Large intestine (tissue), 3 donors: Measurements from ENCODE around the gene DPM3. TPM values are rescaled to one million over a fixed set of nuclear protein-coding genes. Genes with fewer than 3 reads are reported as not detected.

ENCODE experiments used
- DNase-seq, 2 donors: peaks; one replicate each; pipeline versions ENCODE4 v3.0.0 to v3.0.0-alpha.2; 2013
- H3K27ac ChIP-seq: one replicate; pipeline ENCODE4 v1.5.1; 2013; ENCODE audit warnings: low read length
- H3K27me3 ChIP-seq: 2 replicates; pipeline ENCODE4 v1.6.1; 2013; ENCODE audit warnings: low read length; ENCODE audit not compliant: control insufficient read depth, insufficient read depth
- H3K36me3 ChIP-seq: 2 replicates; pipeline ENCODE4 v1.6.1; 2013; ENCODE audit warnings: low read length; ENCODE audit not compliant: control insufficient read depth, insufficient read depth
- H3K4me1 ChIP-seq: one replicate; pipeline ENCODE4 v1.6.1; 2013; ENCODE audit warnings: low read length; ENCODE audit not compliant: control insufficient read depth, insufficient read depth
- H3K4me3 ChIP-seq: one replicate; pipeline ENCODE4 v1.5.1; 2013; ENCODE audit warnings: low read length
- H3K9me3 ChIP-seq: one replicate; pipeline ENCODE4 v1.6.1; 2013; ENCODE audit warnings: mild to moderate bottlenecking, low read depth, low read length, moderate library complexity; ENCODE audit not compliant: control insufficient read depth
- WGBS: methylation state at CpG from one replicate; pipeline ENCODE4 v1.1.5; 2013; ENCODE audit warnings: low lambda C conversion rate; ENCODE audit not compliant: insufficient coverage; 5-methylcytosine and 5-hydroxymethylcytosine counted together
- polyA plus RNA-seq: library from polyadenylated mRNA; unstranded; fragments of 120-200 nt; gene quantifications from one replicate; pipeline ENCODE4 v1.2.1, GENCODE V29; 2013

Gene DPM3
- polyA plus RNA-seq, 1 donor, result 59.1 TPM

DNA sequence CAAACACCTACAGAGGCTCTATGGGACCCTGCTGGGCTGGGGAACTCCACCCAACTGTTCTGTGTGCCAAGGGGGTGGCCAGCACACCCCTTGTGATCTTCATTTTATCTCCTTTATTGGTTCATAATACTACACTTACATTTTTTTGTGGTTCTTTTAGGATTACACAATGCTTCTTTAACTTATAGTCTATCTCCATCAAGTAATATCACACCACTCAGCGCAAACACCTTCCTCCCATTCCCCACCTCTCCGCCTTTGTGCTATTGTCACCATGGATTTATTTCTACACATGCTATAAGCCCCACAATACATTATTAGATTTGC, 45.7 kb downstream of the DPM3 start:
- Histone ChIP-seq H3K4me1 (peaks cover 17% of the 10 kb centered on the region), H3K27me3 (no peaks in the 10 kb centered on the region), H3K36me3 (no peaks in the 10 kb centered on the region), H3K9me3 (no peaks in the 10 kb centered on the region), H3K4me3 (no peak overlapping the region), H3K27ac (no peak overlapping the region)
- DNase-seq, result no peak
- no CpG with 5 or more reads among the region's 2 CpGs for WGBS

DNA sequence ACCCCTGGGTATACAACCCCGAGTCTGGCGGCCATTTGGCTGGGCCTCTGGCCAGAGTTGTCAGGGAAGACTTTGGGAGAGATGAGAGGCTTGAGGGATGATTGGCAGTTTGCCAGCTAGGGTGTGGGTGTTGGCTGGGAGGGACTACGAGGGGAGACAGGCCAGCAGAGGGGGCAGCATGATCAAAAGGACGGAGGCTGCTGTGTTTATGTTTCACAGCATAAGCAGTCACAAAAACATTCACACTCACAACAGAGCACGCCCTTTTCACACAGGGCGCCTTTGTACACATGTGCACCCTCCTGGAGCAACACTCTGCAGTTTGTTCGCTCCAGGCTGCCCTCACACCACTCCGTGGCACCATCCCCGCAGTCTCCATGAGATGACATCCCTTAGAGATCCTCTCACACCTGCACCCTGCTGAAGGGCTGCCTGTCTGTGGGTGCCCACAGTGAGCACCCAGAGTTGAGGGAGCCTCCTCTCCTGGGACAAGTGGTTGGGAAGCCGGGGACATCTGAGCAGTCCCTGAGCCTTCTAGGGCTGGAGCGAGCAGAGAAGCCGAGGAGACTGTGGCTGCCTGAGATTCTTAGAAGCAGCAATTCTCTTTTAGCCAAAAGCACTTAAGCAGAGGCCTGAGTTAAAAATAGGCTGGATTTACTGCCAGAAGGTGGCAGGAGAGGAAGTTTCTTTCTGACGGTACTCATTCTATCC, 46.3 kb downstream of the DPM3 start:
- Histone ChIP-seq H3K4me3 (no peak overlapping the region), H3K36me3 (no peaks in the 10 kb centered on the region), H3K27ac (peak overlapping the region; percentile 30), H3K27me3 (no peaks in the 10 kb centered on the region), H3K4me1 (peaks cover 17% of the 10 kb centered on the region), H3K9me3 (no peaks in the 10 kb centered on the region)
- peak in 1 of 2 donors; percentile 48 for DNase-seq
- WGBS, result no CpG with 5 or more reads among the region's 13 CpGs

DNA sequence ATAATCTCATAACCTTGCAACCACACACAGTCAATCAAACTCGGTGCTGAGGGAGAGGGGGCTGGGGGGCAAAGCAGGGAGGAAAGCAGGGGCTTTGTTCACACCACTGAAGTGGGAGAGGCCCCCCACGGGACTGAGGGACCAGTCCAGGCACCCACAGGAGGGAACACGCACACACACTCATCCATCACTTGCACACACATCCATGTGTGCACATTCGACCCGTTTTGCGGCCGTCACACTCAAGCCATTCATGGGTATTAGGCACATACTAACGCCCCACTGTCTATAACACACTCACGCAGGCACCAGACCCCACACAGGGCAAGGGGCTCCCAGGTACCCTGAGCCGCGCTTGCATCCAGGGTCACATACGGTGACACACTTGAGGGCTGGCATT, 47.7 kb downstream of the DPM3 start:
- Histone ChIP-seq H3K4me3 (no peak overlapping the region), H3K27ac (no peak overlapping the region), H3K36me3 (no peaks in the 10 kb centered on the region), H3K27me3 (no peaks in the 10 kb centered on the region), H3K9me3 (no peaks in the 10 kb centered on the region), H3K4me1 (peaks cover 17% of the 10 kb centered on the region)
- no CpG with 5 or more reads among the region's 12 CpGs for WGBS
- DNase-seq, result no peak

DNA sequence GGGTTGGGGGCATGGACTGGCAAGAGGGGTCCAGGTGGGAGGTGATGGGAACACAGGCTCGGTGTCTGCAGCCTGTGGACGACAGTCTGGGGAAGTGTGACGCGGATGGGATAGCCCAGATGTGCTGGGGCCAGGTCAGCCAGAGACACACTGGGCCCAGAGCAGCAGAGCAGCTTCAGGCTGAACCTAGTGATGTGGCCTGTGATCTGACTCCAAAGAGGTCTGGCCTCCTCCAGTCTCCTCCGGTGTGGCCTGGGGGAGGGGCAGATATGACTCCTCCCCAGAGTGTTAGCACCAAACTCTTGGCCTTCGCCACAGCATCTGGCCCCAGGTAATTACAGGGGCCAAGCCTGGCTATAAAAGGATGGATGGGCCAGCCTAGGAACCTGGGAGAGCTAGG, 48.2 kb downstream of the DPM3 start:
- no peak overlapping the region for H3K4me3 ChIP-seq
- H3K36me3 ChIP-seq, result no peaks in the 10 kb centered on the region
- peaks cover 17% of the 10 kb centered on the region for H3K4me1 ChIP-seq
- H3K27me3 ChIP-seq, result no peaks in the 10 kb centered on the region
- no peaks in the 10 kb centered on the region for H3K9me3 ChIP-seq
- no CpG with 5 or more reads among the region's 6 CpGs for WGBS
- DNase-seq, result no peak
- no peak overlapping the region for H3K27ac ChIP-seq

DNA sequence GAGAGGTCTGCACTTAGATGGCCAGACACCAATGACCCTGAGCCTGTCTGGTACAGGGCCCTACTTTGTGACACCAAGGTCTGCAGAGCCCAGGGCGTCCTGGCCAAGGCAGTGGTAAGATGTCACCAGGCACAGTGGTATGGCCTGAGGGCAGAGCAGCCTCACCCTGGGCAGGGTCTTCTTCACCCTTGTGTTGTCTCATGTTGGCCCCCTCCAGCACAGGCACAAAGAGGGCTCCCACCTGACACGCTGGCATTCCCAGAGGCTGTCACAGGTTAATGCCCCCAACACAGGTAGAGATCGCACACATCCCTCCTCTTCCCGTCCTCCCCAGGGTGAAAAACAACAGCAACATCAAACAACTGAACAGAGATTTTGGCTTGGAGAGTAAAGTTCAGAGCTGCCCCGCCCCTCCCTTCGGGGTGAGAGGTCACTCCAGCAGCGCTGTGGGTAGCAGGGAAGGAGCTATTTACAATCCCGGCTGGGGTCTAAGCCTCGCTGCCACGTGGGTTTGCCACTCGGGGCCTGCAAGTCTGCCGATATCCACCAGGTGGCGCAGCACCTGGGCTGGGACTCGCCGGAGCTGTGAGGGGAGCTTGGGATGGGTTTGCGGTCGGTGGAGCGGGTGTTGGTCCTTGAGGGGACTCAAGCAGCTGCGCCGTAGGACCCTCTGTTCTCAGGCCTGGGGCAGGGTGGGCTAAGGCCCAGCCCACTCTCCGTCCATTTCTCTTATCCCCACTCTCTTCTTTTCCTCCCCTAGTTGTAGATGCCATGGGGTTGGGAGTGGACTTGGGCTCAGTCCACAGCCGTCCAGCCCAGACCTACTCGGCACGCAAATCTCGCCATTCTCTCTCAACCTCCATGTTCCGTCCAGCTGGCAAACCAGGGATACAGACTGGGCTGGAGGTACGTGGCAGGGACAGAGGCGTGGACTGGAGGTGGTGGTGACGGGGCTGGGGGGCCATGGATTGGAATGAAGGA, 49.0 kb downstream of the DPM3 start:
- Histone ChIP-seq H3K4me1 (peaks cover 20% of the 10 kb centered on the region), H3K9me3 (no peaks in the 10 kb centered on the region), H3K27ac (no peak overlapping the region), H3K36me3 (no peaks in the 10 kb centered on the region), H3K4me3 (no peak overlapping the region), H3K27me3 (no peaks in the 10 kb centered on the region)
- WGBS, result no CpG with 5 or more reads among the region's 29 CpGs
- DNase-seq, result peak; percentile 68 to 79

Other genes with a start within 250 kb of the DPM3 start
- 40.4 TPM for gene PMVK, start 203.8 kb downstream of the DPM3 start, polyA plus RNA-seq
- 78.8 TPM for gene PBXIP1, start 184.4 kb downstream of the DPM3 start, polyA plus RNA-seq
- 32.0 TPM for gene PYGO2, start 178.7 kb downstream of the DPM3 start, polyA plus RNA-seq
- 76.4 TPM for gene SHC1, start 169.8 kb downstream of the DPM3 start, polyA plus RNA-seq
- gene CKS1B, start 165.8 kb downstream of the DPM3 start, polyA plus RNA-seq, result 65.6 TPM
- gene FLAD1, start 157.2 kb downstream of the DPM3 start, polyA plus RNA-seq, result 28.0 TPM
- gene LENEP, start 146.9 kb downstream of the DPM3 start, polyA plus RNA-seq, result 0.33 TPM
- 45.1 TPM for gene ZBTB7B, start 137.7 kb downstream of the DPM3 start, polyA plus RNA-seq
- gene DCST2, start 106.8 kb downstream of the DPM3 start, polyA plus RNA-seq, result 4.1 TPM
- gene DCST1, start 106.7 kb downstream of the DPM3 start, polyA plus RNA-seq, result 0.88 TPM
- gene ADAM15, start 89.2 kb downstream of the DPM3 start, polyA plus RNA-seq, result 38.6 TPM
- gene EFNA4, start 76.8 kb downstream of the DPM3 start, polyA plus RNA-seq, result 36.0 TPM
- gene EFNA3, start 61.7 kb downstream of the DPM3 start, polyA plus RNA-seq, result 9.6 TPM
- 96.1 TPM for gene EFNA1, start 12.7 kb downstream of the DPM3 start, polyA plus RNA-seq
- 57.4 TPM for gene SLC50A1, start 4.7 kb downstream of the DPM3 start, polyA plus RNA-seq
- gene KRTCAP2, start 32.8 kb upstream of the DPM3 start, polyA plus RNA-seq, result 142 TPM
- 2.9 TPM for gene TRIM46, start 33.3 kb upstream of the DPM3 start, polyA plus RNA-seq
- 40.9 TPM for gene THBS3, start 67.4 kb upstream of the DPM3 start, polyA plus RNA-seq
- 38.6 TPM for gene MTX1, start 68.2 kb upstream of the DPM3 start, polyA plus RNA-seq
- gene ENTREP3, start 115.0 kb upstream of the DPM3 start, polyA plus RNA-seq, result 19.4 TPM
- gene SCAMP3, start 121.8 kb upstream of the DPM3 start, polyA plus RNA-seq, result 55.5 TPM
- gene CLK2, start 133.0 kb upstream of the DPM3 start, polyA plus RNA-seq, result 68.7 TPM
- gene HCN3, start 136.9 kb upstream of the DPM3 start, polyA plus RNA-seq, result 18.3 TPM
- 55.6 TPM for gene PKLR, start 160.9 kb upstream of the DPM3 start, polyA plus RNA-seq
- gene FDPS, start 168.3 kb upstream of the DPM3 start, polyA plus RNA-seq, result 170 TPM
- 43.7 TPM for gene RUSC1, start 180.4 kb upstream of the DPM3 start, polyA plus RNA-seq